HFF-Myc (cell line): Measurements from ENCODE around the gene MAML2.
"Not testable (repeated sequence)": the region's sequence is repeated elsewhere in the genome, so short reads cannot be mapped to it uniquely, and the experiment has no call there.

Experiments
- DNase-seq: peaks from one replicate; pipeline ENCODE4 v3.0.0-alpha.2; 2011; ENCODE audit warnings: low read depth; ENCODE audit errors: extremely low read depth
- H3K4me3 ChIP-seq: replicated peaks from 2 replicates; pipeline ENCODE4 v1.5.1; 2011; ENCODE audit warnings: low read depth, mild to moderate bottlenecking, control low read depth, low read length
- TF ChIP-seq, protein P1 (sequence below): IDR thresholded peaks from 2 replicates; pipeline ENCODE4 v1.5.1; 2012; ENCODE audit warnings: mild to moderate bottlenecking, low read depth, low read length, control low read depth; ENCODE audit errors: missing control alignments

MAML2 gene

DNA sequence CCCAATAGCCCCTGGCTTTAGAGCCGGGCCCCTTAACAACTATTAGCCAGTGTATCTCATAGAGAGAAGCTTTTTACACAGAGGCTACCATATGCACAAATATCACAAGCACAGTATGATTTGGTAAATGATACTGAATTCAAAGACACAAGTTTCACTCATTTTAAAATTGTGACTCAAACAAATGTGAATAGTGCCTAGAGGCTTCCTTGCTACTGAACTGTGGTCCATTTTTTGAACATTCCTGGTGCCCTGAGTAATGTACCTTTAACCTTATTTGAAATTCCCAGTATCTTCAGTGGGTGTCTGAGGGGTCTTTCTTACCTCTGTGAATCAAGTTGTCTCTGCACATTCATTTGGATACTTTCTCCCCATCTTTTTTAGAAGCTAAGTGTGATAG is 156.2 kb downstream of the MAML2 start:
- no peak for DNase-seq
- no peak overlapping the region for H3K4me3 ChIP-seq
- TF ChIP-seq, protein P1, sequence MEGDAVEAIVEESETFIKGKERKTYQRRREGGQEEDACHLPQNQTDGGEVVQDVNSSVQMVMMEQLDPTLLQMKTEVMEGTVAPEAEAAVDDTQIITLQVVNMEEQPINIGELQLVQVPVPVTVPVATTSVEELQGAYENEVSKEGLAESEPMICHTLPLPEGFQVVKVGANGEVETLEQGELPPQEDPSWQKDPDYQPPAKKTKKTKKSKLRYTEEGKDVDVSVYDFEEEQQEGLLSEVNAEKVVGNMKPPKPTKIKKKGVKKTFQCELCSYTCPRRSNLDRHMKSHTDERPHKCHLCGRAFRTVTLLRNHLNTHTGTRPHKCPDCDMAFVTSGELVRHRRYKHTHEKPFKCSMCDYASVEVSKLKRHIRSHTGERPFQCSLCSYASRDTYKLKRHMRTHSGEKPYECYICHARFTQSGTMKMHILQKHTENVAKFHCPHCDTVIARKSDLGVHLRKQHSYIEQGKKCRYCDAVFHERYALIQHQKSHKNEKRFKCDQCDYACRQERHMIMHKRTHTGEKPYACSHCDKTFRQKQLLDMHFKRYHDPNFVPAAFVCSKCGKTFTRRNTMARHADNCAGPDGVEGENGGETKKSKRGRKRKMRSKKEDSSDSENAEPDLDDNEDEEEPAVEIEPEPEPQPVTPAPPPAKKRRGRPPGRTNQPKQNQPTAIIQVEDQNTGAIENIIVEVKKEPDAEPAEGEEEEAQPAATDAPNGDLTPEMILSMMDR, result no peak

DNA sequence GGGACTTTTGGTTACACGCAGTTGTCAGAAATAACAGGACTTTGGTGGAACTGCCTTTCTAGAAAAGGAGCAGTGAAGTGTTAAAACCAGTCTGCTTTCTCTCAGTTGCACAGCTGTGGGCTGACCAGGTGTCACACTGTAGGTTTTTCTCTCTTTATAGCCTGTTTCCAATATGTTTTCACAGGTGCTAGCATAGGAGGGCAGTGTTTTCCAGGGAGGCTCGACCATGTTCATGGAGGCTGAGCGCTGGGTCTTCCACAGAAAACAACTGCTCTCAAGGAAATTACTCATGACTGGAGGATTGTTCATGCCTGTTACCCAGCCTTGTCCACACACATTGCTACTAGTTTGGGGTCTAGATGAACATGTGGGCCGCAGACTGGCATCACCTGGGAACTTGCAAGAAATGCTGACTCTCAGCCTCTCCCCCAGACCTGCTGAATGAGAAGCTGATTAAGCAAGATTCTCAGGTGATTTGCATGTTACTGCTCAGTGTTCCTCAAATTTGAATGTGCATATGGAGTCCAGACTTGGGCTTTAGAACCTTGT is 157.7 kb downstream of the MAML2 start:
- no peak for DNase-seq
- TF ChIP-seq, protein P1, result no peak
- no peak overlapping the region for H3K4me3 ChIP-seq

DNA sequence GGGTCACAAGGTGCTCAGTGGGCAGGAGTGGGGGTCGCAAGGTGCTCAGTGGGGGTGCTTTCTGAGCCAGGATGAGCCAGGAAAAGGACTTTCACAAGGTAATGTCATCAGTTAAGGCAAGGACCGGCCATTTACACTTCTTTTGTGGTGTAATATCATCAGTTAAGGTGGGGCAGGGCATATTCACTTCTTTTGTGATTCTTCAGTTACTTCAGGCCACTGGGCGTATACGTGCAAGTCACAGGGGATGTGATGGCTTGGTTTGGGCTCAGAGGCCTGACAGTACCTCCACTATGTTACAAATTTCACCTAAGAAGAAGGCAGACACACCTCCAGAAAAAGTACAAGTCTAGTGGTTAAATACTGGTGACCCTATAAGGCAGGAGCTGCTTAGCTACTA is 162.1 kb downstream of the MAML2 start:
- not testable (repeated sequence) for DNase-seq

DNA sequence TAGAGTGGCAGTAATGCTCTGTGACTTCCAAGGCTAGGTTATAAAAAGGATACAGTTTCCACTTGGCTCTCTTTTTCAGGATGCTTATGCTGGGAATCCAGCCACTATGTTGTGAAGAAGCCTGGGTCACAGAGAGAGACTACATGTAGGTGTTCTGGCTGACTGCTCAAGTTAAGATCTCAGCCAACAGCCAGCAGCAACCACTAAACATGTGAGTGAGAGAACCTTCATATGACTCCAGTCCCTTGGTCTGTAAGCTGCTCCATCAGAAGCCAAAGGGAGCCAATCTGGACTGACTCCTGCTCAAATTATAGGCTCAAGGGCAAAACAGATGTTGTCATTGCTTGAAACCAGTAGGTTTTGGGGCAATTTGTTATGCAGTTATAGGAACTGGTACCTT is 162.7 kb downstream of the MAML2 start:
- TF ChIP-seq, protein P1, result no peak
- no peak overlapping the region for H3K4me3 ChIP-seq
- no peak for DNase-seq

More for the DNA sequence above, 162.1 kb downstream of the MAML2 start:
- H3K4me3 ChIP-seq, result not testable (repeated sequence)

DNA sequence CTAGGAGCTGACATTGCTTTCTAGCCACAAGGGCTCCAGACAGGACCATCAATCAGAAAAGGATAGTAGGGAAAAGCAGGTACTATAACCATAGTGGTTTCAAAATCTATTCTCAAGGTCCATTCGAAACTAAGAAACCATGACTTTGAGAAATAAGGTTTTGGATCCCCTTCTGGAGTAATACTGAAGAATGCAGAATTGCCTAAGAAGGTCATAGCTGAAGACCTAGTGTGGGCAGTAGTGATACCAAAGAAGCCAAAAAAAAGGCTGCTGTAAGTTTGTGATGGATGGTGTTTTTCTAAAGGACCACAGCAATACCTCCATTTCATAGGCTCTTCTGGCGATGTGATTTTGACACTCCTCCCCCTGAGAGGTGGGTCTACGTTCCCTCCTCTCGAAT is 163.1 kb downstream of the MAML2 start:
- TF ChIP-seq, protein P1, result no peak

DNA sequence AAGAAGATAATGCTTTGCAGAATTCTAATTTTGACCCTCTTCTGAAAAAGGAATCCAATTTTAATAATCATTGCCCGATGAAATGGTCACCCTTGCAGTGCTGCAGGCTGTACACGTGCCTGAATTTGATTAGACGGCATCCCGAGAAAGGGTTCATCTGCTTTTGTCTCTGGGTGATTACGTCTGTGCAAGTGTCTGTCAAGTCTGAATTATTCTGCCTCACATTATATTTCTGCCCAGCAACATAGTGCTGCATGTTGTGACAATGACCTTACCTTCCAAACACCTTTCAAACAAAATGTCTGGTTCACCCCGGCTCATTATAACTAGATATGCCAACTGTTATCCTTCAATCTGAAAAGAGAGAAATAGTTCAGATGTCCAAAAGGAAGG is 164.1 kb downstream of the MAML2 start:
- H3K4me3 ChIP-seq, result no peak overlapping the region
- TF ChIP-seq, protein P1, result no peak
- no peak for DNase-seq

More for the DNA sequence above, 163.1 kb downstream of the MAML2 start:
- no peak for DNase-seq
- no peak overlapping the region for H3K4me3 ChIP-seq

DNA sequence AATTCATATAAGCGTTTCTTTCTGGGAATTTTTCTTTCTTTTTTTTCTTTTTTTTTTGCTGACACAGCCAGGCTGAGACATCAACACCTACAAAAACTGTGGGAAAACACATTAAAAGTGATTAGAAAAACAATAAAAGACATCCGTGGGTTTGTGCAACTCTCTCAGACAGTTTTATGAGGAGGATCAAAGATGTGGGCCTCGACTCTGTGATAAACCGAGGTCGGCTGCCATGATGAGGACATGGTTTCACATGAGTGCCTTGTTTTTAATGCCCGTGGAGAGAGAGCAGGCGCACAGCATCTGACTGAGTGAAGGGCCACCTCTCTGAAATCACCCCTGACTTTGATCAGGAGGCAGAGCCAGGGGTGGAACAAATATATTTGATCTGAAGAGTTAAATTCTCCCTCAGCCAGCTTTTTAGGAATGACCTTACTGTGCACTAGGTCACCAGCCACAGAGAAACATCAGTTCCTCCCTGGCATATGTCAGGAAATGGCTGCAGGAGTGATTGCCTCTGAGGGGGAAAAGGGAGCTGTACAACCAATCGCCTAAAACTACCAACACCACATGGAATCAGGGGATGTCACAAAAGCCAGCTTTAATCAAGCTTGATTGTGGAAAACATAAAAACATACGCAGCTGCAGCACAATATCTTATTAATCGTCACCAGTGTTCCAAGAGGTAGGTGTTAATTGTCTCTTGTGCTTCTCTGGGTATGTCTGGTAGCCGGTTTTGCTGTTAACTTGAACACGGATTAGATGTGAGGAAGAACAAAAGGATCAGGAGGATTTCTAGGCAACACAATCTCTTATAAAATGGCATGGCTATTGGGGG is 164.7 kb downstream of the MAML2 start:
- TF ChIP-seq, protein P1, result no peak
- no peak overlapping the region for H3K4me3 ChIP-seq
- no peak for DNase-seq
